ENCODE results near the gene OR8D1.

- TF ChIP-seq, protein P1, sequence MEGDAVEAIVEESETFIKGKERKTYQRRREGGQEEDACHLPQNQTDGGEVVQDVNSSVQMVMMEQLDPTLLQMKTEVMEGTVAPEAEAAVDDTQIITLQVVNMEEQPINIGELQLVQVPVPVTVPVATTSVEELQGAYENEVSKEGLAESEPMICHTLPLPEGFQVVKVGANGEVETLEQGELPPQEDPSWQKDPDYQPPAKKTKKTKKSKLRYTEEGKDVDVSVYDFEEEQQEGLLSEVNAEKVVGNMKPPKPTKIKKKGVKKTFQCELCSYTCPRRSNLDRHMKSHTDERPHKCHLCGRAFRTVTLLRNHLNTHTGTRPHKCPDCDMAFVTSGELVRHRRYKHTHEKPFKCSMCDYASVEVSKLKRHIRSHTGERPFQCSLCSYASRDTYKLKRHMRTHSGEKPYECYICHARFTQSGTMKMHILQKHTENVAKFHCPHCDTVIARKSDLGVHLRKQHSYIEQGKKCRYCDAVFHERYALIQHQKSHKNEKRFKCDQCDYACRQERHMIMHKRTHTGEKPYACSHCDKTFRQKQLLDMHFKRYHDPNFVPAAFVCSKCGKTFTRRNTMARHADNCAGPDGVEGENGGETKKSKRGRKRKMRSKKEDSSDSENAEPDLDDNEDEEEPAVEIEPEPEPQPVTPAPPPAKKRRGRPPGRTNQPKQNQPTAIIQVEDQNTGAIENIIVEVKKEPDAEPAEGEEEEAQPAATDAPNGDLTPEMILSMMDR (IDR thresholded peaks at IDR 0.05): no peak
- no peak for TF ChIP-seq POLR2A (IDR thresholded peaks at IDR 0.05)
These were observed 35.5 kb downstream of the OR8D1 start for GRCh38 chr11:124278261-124278660.
